HepG2 (cell line): Measurements from ENCODE around the gene JAG1. TPM values are rescaled to one million over a fixed set of nuclear protein-coding genes. Genes with fewer than 3 reads are reported as not detected.
A peak's percentile ranks its signal among the peaks of the same experiment; 100 is the strongest.

Experiments
- ATAC-seq: fragments of 200-7000 bp; cut with Tn5 transposase; 3 replicates; pipeline ENCODE4 v1.9.1; 2020; ENCODE audit warnings: mild to moderate bottlenecking, moderate library complexity
- BruUV-seq: library from RNA; stranded (reverse); fragments of 400-500 nt; replicated peaks from 2 replicates; lab custom pipeline; 2021; lab: Mats Ljungman, UMichigan
- CTCF ChIA-PET: fragments of 300-600 bp; formaldehyde crosslinking; extraction: SDS; loops from one replicate; lab custom pipeline; 2021; ENCODE audit warnings: low total read pairs, inconsistent platforms, low intra/inter-chr PET ratio; lab: Yijun Ruan, JAX
- POLR2A ChIA-PET: fragments of 350-600 bp; sonication (Branson Sonifier 250); formaldehyde crosslinking; loops from one replicate; lab custom pipeline; 2020; ENCODE audit warnings: antibody characterized with exemption, inconsistent platforms; lab: Yijun Ruan, JAX
- DNase-seq: peaks from one replicate; pipeline ENCODE4 v3.0.0-alpha.2; 2015; ENCODE audit warnings: low spot score
- FAIRE-seq: peaks from 3 replicates; lab custom pipeline; 2011; peaks lifted over from hg19 to GRCh38; lab: Jason Lieb, UNC
- H2AFZ ChIP-seq: one replicate; pipeline ENCODE4 v1.6.1; 2011; ENCODE audit warnings: low read length, inconsistent platforms
- H3K27ac ChIP-seq: fragments of 300-600 bp; 3 replicates; pipeline ENCODE4 v1.8.0; 2011; ENCODE audit warnings: mixed run types, mild to moderate bottlenecking, mixed read lengths, low read length, inconsistent platforms; ENCODE audit not compliant: insufficient read depth; ENCODE audit errors: extremely low read length
- H3K27me3 ChIP-seq, 2 experiments: fragments of 200-600 bp in 1 of 2; 2 replicates in 1 of 2; 3 replicates in 1 of 2; pipeline versions ENCODE4 v1.6.0 to v1.8.0; 2011; ENCODE audit warnings: low read length in 2 of 2, mild to moderate bottlenecking in 2 of 2, moderate library complexity in 2 of 2, inconsistent platforms in 1 of 2; ENCODE audit not compliant: insufficient read depth in 2 of 2, control insufficient read depth in 1 of 2
- H3K36me3 ChIP-seq, 2 experiments: fragments of 200-600 bp in 1 of 2; replicated peaks in 1 of 2; 2 replicates in 1 of 2; 3 replicates in 1 of 2; pipeline versions ENCODE4 v1.5.1 to v1.8.0; 2011; ENCODE audit warnings: low read length in 2 of 2, inconsistent platforms in 1 of 2; ENCODE audit not compliant: insufficient read depth in 2 of 2, control insufficient read depth in 1 of 2
- H3K4me1 ChIP-seq: 2 replicates; pipeline ENCODE4 v1.5.1; 2012; ENCODE audit warnings: low read length, inconsistent platforms; ENCODE audit not compliant: insufficient read depth
- H3K4me2 ChIP-seq: 2 replicates; pipeline ENCODE4 v1.6.0; 2011; ENCODE audit warnings: low read depth, low read length, inconsistent platforms
- H3K4me3 ChIP-seq, 3 experiments: fragments of 200-600 bp in 1 of 3; sonication (generic), shearing (Covaris generic) in 1 of 3; replicated peaks in 1 of 3; 2 replicates each; pipeline ENCODE4 v1.5.1; 2011 to 2016; ENCODE audit warnings: low read length in 3 of 3, inconsistent platforms in 2 of 3, low read depth in 2 of 3, mild to moderate bottlenecking in 2 of 3, control low read depth in 1 of 3, mixed read lengths in 1 of 3; ENCODE audit not compliant: insufficient read depth in 1 of 3
- H3K79me2 ChIP-seq: one replicate; pipeline ENCODE4 v1.6.1; 2011; ENCODE audit warnings: low read length, inconsistent platforms; ENCODE audit not compliant: insufficient read depth
- H3K9ac ChIP-seq: 2 replicates; pipeline ENCODE4 v1.6.0; 2011; ENCODE audit warnings: mild to moderate bottlenecking, low read depth, low read length, inconsistent platforms; ENCODE audit not compliant: insufficient read depth
- H3K9me3 ChIP-seq: 2 replicates; pipeline ENCODE4 v1.5.1; 2012; ENCODE audit warnings: mild to moderate bottlenecking, low read length
- H4K20me1 ChIP-seq: 2 replicates; pipeline ENCODE4 v1.6.0; 2011; ENCODE audit warnings: inconsistent platforms, mild to moderate bottlenecking, low read length, moderate library complexity; ENCODE audit not compliant: insufficient read depth
- MLLT10 ChIP-seq: sonication (generic); formaldehyde crosslinking; IDR thresholded peaks from 2 replicates; pipeline ENCODE4 v1.4.0; 2020; ENCODE audit warnings: missing genetic modification reagents
- ZNF496 ChIP-seq: sonication (generic); formaldehyde crosslinking; IDR thresholded peaks from 2 replicates; pipeline ENCODE4 v1.8.1; 2023; ENCODE audit warnings: mild to moderate bottlenecking, moderate library complexity, missing genetic modification reagents; ENCODE audit not compliant: insufficient replicate concordance
- ZNF644 ChIP-seq: IDR thresholded peaks from 2 replicates; pipeline ENCODE4 v1.6.1; 2016; ENCODE audit warnings: low read depth
- ZNF703 ChIP-seq: sonication (generic); formaldehyde crosslinking; IDR thresholded peaks from 2 replicates; pipeline ENCODE4 v1.5.1; 2020; ENCODE audit warnings: missing genetic modification reagents, mild to moderate bottlenecking, moderate library complexity, borderline replicate concordance
- ZNF775 ChIP-seq: sonication (generic); formaldehyde crosslinking; IDR thresholded peaks from 2 replicates; pipeline ENCODE4 v1.4.0; 2020; ENCODE audit warnings: missing genetic modification reagents, mild to moderate bottlenecking, moderate library complexity, borderline replicate concordance
- WGBS: methylation state at CpG from one replicate; pipeline ENCODE4 v1.1.6; 2017; ENCODE audit warnings: low lambda C conversion rate; 5-methylcytosine and 5-hydroxymethylcytosine counted together
- in situ Hi-C: cut with HindIII; loops from 2 replicates; pipeline ENCODE4 v1.10.0; 2017; ENCODE audit warnings: low pct_unique_long_range_greater_than_20kb; ENCODE audit not compliant: extremely low pct_ligation_motif_present
- intact Hi-C: fragments of 100-400 bp; cut with micrococcal nuclease; formaldehyde crosslinking; loops from one replicate; pipeline ENCODE4 v1.10.0; 2022; ENCODE audit not compliant: unreplicated experiment
- polyA plus RNA-seq, 8 experiments: library from polyadenylated mRNA; depleted of rRNA in 3 of 8; stranded (reverse) in 7 of 8; unstranded in 1 of 8; fragments of >200 nt; fragmentation: Illumina TruSeq in 4 of 8; extraction: Trizol in 4 of 8; gene quantifications; 2 replicates each; pipeline versions ENCODE4 v1.2.1 to v1.2.3, GENCODE V29; 2011 to 2016; ENCODE audit warnings: low read depth in 4 of 8, missing spikeins in 1 of 8, mixed read lengths in 1 of 8; ENCODE audit not compliant: insufficient read depth in 1 of 8
- total RNA-seq, 5 experiments: library from RNA; depleted of rRNA; stranded (reverse); fragments of >200 nt; fragmentation: Illumina TruSeq; extraction: Trizol; gene quantifications; 2 replicates each; pipeline ENCODE4 v1.2.3, GENCODE V29; 2016; ENCODE audit warnings: low read depth in 1 of 5
- TF ChIP-seq, protein P1 (sequence below): sonication (generic); formaldehyde crosslinking; IDR thresholded peaks from 2 replicates; pipeline ENCODE4 v1.4.0; 2020; ENCODE audit warnings: missing genetic modification reagents
- TF ChIP-seq, protein P2 (sequence below): sonication (generic); formaldehyde crosslinking; IDR thresholded peaks from 2 replicates; pipeline ENCODE4 v1.4.0; 2020; ENCODE audit warnings: missing genetic modification reagents
- TF ChIP-seq, protein P3 (sequence below): sonication (generic); formaldehyde crosslinking; IDR thresholded peaks from 2 replicates; pipeline ENCODE4 v1.4.0; 2020; ENCODE audit warnings: missing genetic modification reagents, mild to moderate bottlenecking, borderline replicate concordance
- TF ChIP-seq, protein P4 (sequence below): sonication (generic); formaldehyde crosslinking; conservative IDR thresholded peaks from 2 replicates; pipeline ENCODE4 v1.4.0; 2020; ENCODE audit warnings: missing genetic modification reagents
- TF ChIP-seq, protein P5 (sequence below): sonication (generic); formaldehyde crosslinking; IDR thresholded peaks from 2 replicates; pipeline ENCODE4 v1.5.1; 2020; ENCODE audit warnings: mild to moderate bottlenecking, missing genetic modification reagents, moderate library complexity
- TF ChIP-seq, protein P6 (sequence below): sonication (generic); formaldehyde crosslinking; IDR thresholded peaks from 2 replicates; pipeline ENCODE4 v1.4.0; 2020; ENCODE audit warnings: missing genetic modification reagents, borderline replicate concordance

The JAG1 gene
- total and polyA plus RNA-seq, 2 of the 13 experiments (the other 11 are each of a cell fraction or from before 2014, with no cell fraction given): 47.1 to 56.3 TPM

DNA sequence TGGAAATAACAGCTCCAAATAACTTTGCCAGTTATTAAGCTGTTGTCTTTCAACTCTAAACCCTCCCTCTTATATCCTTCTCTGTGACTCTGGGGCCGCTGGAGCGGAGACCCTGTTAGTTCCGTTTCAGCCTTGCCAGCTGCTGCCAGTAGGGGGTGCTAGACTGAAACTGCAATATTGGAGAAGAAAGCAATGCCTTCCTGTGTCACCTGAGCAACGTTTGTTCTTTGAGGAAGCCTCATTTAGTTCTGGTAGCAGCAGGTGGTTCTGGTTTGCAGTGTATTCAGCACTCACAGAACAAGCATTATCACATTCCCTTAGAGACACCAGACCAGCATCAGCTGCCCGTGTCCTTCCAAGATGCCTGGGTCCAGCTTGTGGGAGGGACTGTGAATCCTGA is 22.9 kb upstream of the JAG1 start (continued):
- TF ChIP-seq, protein P1, sequence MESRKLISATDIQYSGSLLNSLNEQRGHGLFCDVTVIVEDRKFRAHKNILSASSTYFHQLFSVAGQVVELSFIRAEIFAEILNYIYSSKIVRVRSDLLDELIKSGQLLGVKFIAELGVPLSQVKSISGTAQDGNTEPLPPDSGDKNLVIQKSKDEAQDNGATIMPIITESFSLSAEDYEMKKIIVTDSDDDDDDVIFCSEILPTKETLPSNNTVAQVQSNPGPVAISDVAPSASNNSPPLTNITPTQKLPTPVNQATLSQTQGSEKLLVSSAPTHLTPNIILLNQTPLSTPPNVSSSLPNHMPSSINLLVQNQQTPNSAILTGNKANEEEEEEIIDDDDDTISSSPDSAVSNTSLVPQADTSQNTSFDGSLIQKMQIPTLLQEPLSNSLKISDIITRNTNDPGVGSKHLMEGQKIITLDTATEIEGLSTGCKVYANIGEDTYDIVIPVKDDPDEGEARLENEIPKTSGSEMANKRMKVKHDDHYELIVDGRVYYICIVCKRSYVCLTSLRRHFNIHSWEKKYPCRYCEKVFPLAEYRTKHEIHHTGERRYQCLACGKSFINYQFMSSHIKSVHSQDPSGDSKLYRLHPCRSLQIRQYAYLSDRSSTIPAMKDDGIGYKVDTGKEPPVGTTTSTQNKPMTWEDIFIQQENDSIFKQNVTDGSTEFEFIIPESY (CRISPR knock-in tag): peak; percentile 97
- TF ChIP-seq ZNF775 (CRISPR knock-in tag) (no peak), ZNF644 (CRISPR knock-in tag) (peak; percentile 81; the same call in 1 of the 2 replicates)
- TF ChIP-seq, protein P2, sequence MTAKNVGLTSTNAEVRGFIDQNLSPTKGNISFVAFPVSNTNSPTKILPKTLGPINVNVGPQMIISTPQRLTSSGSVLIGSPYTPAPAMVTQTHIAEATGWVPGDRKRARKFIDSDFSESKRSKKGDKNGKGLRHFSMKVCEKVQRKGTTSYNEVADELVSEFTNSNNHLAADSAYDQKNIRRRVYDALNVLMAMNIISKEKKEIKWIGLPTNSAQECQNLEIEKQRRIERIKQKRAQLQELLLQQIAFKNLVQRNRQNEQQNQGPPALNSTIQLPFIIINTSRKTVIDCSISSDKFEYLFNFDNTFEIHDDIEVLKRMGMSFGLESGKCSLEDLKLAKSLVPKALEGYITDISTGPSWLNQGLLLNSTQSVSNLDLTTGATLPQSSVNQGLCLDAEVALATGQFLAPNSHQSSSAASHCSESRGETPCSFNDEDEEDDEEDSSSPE: no peak
- TF ChIP-seq, protein P3, sequence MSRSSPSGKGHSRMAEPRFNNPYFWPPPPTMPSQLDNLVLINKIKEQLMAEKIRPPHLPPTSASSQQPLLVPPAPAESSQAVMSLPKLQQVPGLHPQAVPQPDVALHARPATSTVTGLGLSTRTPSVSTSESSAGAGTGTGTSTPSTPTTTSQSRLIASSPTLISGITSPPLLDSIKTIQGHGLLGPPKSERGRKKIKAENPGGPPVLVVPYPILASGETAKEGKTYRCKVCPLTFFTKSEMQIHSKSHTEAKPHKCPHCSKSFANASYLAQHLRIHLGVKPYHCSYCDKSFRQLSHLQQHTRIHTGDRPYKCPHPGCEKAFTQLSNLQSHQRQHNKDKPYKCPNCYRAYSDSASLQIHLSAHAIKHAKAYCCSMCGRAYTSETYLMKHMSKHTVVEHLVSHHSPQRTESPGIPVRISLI (CRISPR knock-in tag): no peak
- TF ChIP-seq, protein P4, sequence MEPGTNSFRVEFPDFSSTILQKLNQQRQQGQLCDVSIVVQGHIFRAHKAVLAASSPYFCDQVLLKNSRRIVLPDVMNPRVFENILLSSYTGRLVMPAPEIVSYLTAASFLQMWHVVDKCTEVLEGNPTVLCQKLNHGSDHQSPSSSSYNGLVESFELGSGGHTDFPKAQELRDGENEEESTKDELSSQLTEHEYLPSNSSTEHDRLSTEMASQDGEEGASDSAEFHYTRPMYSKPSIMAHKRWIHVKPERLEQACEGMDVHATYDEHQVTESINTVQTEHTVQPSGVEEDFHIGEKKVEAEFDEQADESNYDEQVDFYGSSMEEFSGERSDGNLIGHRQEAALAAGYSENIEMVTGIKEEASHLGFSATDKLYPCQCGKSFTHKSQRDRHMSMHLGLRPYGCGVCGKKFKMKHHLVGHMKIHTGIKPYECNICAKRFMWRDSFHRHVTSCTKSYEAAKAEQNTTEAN (CRISPR knock-in tag): no peak
- TF ChIP-seq, all 625 proteins: peak for 12

DNA sequence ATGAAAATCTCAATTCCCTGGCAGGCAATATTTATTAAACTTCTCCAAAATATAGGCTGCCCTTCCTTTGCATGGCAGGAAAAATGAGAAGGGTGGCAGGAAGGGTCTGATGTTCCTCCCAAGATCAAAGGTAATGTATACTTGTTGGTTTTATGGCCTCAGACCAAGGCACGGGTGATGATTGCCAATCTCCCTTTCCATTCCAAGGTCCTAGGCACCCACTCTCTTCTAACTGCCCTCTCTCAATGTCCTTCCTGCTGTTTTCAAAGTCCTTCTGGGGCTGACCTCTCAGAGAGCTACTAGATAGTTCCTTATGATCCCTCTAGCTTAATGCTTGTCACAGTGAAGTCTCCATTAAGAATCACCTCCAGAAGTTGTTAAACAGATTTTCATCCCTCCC is 15.6 kb upstream of the JAG1 start:
- in situ Hi-C loops (no loop called here), intact Hi-C loops (no loop called here)
- Histone ChIP-seq H3K4me3 (no peak overlapping the region), H3K4me2 (no peak overlapping the region), H2AFZ (no peak overlapping the region), H3K27ac (no peak overlapping the region), H3K9me3 (no peaks in the 10 kb centered on the region), H3K36me3 (no peaks in the 10 kb centered on the region), H3K4me1 (peaks cover 37% of the 10 kb centered on the region), H3K79me2 (no peaks in the 10 kb centered on the region), H3K9ac (no peak overlapping the region), H3K27me3 (no peaks in the 10 kb centered on the region), H4K20me1 (no peaks in the 10 kb centered on the region)
- 48% methylated on average over 1 of the region's 1 CpG for WGBS
- no peak for FAIRE-seq
- CTCF ChIA-PET: no interaction called here
- ATAC-seq: peak; percentile 32; the same call in 2 of the 3 replicates
- no TSS peak for BruUV-seq
- POLR2A ChIA-PET: interaction anchor here (1.6 kb wide), 1 partner anchor 15 kb away, joined by 8 read pairs; the partner anchor contains the start of gene JAG1
- no peak for DNase-seq
- TF ChIP-seq, protein P5, sequence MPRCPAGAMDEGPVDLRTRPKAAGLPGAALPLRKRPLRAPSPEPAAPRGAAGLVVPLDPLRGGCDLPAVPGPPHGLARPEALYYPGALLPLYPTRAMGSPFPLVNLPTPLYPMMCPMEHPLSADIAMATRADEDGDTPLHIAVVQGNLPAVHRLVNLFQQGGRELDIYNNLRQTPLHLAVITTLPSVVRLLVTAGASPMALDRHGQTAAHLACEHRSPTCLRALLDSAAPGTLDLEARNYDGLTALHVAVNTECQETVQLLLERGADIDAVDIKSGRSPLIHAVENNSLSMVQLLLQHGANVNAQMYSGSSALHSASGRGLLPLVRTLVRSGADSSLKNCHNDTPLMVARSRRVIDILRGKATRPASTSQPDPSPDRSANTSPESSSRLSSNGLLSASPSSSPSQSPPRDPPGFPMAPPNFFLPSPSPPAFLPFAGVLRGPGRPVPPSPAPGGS (CRISPR knock-in tag): no peak
- TF ChIP-seq ZNF496 (CRISPR knock-in tag) (no peak), MLLT10 (CRISPR knock-in tag) (no peak), ZNF703 (CRISPR knock-in tag) (no peak)
- TF ChIP-seq, protein P6, sequence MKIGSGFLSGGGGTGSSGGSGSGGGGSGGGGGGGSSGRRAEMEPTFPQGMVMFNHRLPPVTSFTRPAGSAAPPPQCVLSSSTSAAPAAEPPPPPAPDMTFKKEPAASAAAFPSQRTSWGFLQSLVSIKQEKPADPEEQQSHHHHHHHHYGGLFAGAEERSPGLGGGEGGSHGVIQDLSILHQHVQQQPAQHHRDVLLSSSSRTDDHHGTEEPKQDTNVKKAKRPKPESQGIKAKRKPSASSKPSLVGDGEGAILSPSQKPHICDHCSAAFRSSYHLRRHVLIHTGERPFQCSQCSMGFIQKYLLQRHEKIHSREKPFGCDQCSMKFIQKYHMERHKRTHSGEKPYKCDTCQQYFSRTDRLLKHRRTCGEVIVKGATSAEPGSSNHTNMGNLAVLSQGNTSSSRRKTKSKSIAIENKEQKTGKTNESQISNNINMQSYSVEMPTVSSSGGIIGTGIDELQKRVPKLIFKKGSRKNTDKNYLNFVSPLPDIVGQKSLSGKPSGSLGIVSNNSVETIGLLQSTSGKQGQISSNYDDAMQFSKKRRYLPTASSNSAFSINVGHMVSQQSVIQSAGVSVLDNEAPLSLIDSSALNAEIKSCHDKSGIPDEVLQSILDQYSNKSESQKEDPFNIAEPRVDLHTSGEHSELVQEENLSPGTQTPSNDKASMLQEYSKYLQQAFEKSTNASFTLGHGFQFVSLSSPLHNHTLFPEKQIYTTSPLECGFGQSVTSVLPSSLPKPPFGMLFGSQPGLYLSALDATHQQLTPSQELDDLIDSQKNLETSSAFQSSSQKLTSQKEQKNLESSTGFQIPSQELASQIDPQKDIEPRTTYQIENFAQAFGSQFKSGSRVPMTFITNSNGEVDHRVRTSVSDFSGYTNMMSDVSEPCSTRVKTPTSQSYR (CRISPR knock-in tag): no peak
